ENCODE measurements around the gene CYP19A1. TPM values are rescaled to one million over a fixed set of nuclear protein-coding genes. Genes with fewer than 3 reads are reported as not detected.

The CYP19A1 gene
- total and polyA plus RNA-seq, 9 of the 15 experiments (the other 6 are each of a cell fraction or from before 2014, with no cell fraction given), result 0.16 to 0.63 (median 0.47) TPM; not detected in 3

GRCh38 chr15:51195459-51195858 lies 142.9 kb downstream of the CYP19A1 start:
- no peak for ATAC-seq
- Histone ChIP-seq H3K4me2 (ENCODE audit: insufficient read depth, low read length) (no peak overlapping the region), H3K4me3 (no peak overlapping the region), H3K27ac (ENCODE audit: extremely low read depth, low read depth, low read length) (no peak overlapping the region), H3K36me3 (ENCODE audit: control insufficient read depth, insufficient read depth, low read length) (no peaks in the 10 kb centered on the region), H3K9ac (ENCODE audit: insufficient read depth in 1 of 2, low read depth in 2 of 2, low read length in 2 of 2) (no peak overlapping the region), H3K9me3 (replicated peaks; ENCODE audit: control insufficient read depth, insufficient read depth, low read depth, low read length) (no peaks in the 10 kb centered on the region), H4K20me1 (replicated peaks; ENCODE audit: control insufficient read depth, insufficient read depth, low read length) (peaks cover 19% of the 10 kb centered on the region), H3K9me1 (ENCODE audit: control insufficient read depth, insufficient read depth, low read length) (no peaks in the 10 kb centered on the region), H3K27me3 (ENCODE audit: control insufficient read depth in 2 of 2, insufficient read depth in 2 of 2, low read length in 2 of 2) (peaks cover 28 to 39% of the 10 kb centered on the region in 2 experiments; a peak in 4 of 5 replicates), H3K79me2 (ENCODE audit: control insufficient read depth, insufficient read depth, low read length) (no peaks in the 10 kb centered on the region), H2AFZ (ENCODE audit: low read depth, low read length) (no peak overlapping the region), H3K4me1 (replicated peaks in 1 of 2; ENCODE audit: control insufficient read depth in 2 of 2, insufficient read depth in 2 of 2, low read length in 2 of 2) (no peaks in the 10 kb centered on the region)
- no peak for FAIRE-seq
- CTCF ChIA-PET (ENCODE audit: low intra/inter-chr PET ratio), result no interaction called here
- BruUV-seq (replicated peaks), result no TSS peak
- no peak for DNase-seq (ENCODE audit: extremely low read depth in 1 of 4, low spot score in 3 of 4)
- in situ Hi-C loops (cut with MboI) (loop anchor here (5.0 kb wide), 1 partner anchor 33 kb away; no protein-coding TSS in a partner anchor), intact Hi-C loops (cut with micrococcal nuclease) (no loop called here)
- 2% methylated on average over 3 of the region's 3 CpGs for WGBS (ENCODE audit: insufficient coverage, low coverage, missing lambda C conversion rate)
- POLR2A ChIA-PET, result interaction anchor here (1.2 kb wide), 1 partner anchor 8 kb away, joined by 6 read pairs; no protein-coding TSS in a partner anchor
- TF ChIP-seq XRCC5 (IDR thresholded peaks at IDR 0.05; ENCODE audit: low read depth, low read length) (no peak), ETV5 (CRISPR knock-in tag; IDR thresholded peaks at IDR 0.05; ENCODE audit: low read depth) (no peak), NR2C2 (CRISPR knock-in tag; IDR thresholded peaks at IDR 0.05) (no peak), NR2C2 (tag; IDR thresholded peaks at IDR 0.05) (no peak), SMARCE1 (IDR thresholded peaks at IDR 0.05) (no peak)

GRCh38 chr15:51193979-51194378 lies 144.4 kb downstream of the CYP19A1 start:
- WGBS (ENCODE audit: insufficient coverage, low coverage, missing lambda C conversion rate), result 0% methylated on average over 2 of the region's 2 CpGs
- FAIRE-seq, result no peak
- no peaks in the 10 kb centered on the region for H3K79me2 ChIP-seq (ENCODE audit: control insufficient read depth, insufficient read depth, low read length)

More at GRCh38 chr15:51193979-51194378, 144.4 kb downstream of the CYP19A1 start:
- peaks cover 22 to 36% of the 10 kb centered on the region in 2 experiments; a peak in 4 of 5 replicates for H3K27me3 ChIP-seq (ENCODE audit: control insufficient read depth in 2 of 2, insufficient read depth in 2 of 2, low read length in 2 of 2)
- no peaks in the 10 kb centered on the region for H3K36me3 ChIP-seq (ENCODE audit: control insufficient read depth, insufficient read depth, low read length)
- H3K4me1 ChIP-seq (replicated peaks in 1 of 2; ENCODE audit: control insufficient read depth in 2 of 2, insufficient read depth in 2 of 2, low read length in 2 of 2), result no peaks in the 10 kb centered on the region
- in situ Hi-C loops (cut with MboI), result no loop called here
- no peaks in the 10 kb centered on the region for H3K9me1 ChIP-seq (ENCODE audit: control insufficient read depth, insufficient read depth, low read length)
- CTCF ChIA-PET (ENCODE audit: low intra/inter-chr PET ratio), result interaction anchor here (0.7 to 2.9 kb wide), 2 partner anchors 61 to 362 kb away, joined by 3 to 14 read pairs; no protein-coding TSS in a partner anchor
- H3K4me2 ChIP-seq (ENCODE audit: insufficient read depth, low read length), result no peak overlapping the region
- POLR2A ChIA-PET, result no interaction called here
- H3K4me3 ChIP-seq, result no peak overlapping the region
- no peak for ATAC-seq
- H3K27ac ChIP-seq (ENCODE audit: extremely low read depth, low read depth, low read length), result no peak overlapping the region
- no peak for TF ChIP-seq CHD1 (IDR thresholded peaks at IDR 0.05; ENCODE audit: low read length)
- TF ChIP-seq ZNF512 (tag; IDR thresholded peaks at IDR 0.05), result peak; percentile 92
- TF ChIP-seq ZNF780A (CRISPR knock-in tag; IDR thresholded peaks at IDR 0.05), result no peak
- H2AFZ ChIP-seq (ENCODE audit: low read depth, low read length), result no peak overlapping the region
- no peaks in the 10 kb centered on the region for H3K9me3 ChIP-seq (replicated peaks; ENCODE audit: control insufficient read depth, insufficient read depth, low read depth, low read length)
- H3K9ac ChIP-seq (ENCODE audit: insufficient read depth in 1 of 2, low read depth in 2 of 2, low read length in 2 of 2), result no peak overlapping the region
- H4K20me1 ChIP-seq (replicated peaks; ENCODE audit: control insufficient read depth, insufficient read depth, low read length), result peaks cover 18% of the 10 kb centered on the region
- intact Hi-C loops (cut with micrococcal nuclease), result no loop called here
- no peak for DNase-seq (ENCODE audit: extremely low read depth in 1 of 4, low spot score in 3 of 4)
- no TSS peak for BruUV-seq (replicated peaks)

All from K562 (cell line).